A549 (cell line): ENCODE data around the gene GRM4. TPM values are rescaled to one million over a fixed set of nuclear protein-coding genes. Genes with fewer than 3 reads are reported as not detected.
"Not testable (repeated sequence)": the region's sequence is repeated elsewhere in the genome, so short reads cannot be mapped to it uniquely, and the experiment has no call there.

Source experiments
- ATAC-seq, 2 experiments: fragments of 200-7000 bp in 1 of 2; fragments of >200 bp in 1 of 2; cut with Nextera tagmentation in 1 of 2; cut with Tn5 transposase in 1 of 2; 3 replicates each; pipeline versions ENCODE4 v1.8.0 to v1.9.1; 2018 to 2020; ENCODE audit warnings: mild to moderate bottlenecking in 1 of 2, moderate library complexity in 1 of 2
- CTCF ChIA-PET: fragments of 300-600 bp; sonication (Branson Sonifier 250); formaldehyde crosslinking; extraction: SDS; loops from one replicate; lab custom pipeline; 2021; ENCODE audit warnings: antibody characterized with exemption, inconsistent platforms; lab: Yijun Ruan, JAX
- POLR2A ChIA-PET: fragments of 350-600 bp; formaldehyde crosslinking; extraction: SDS; loops from one replicate; lab custom pipeline; 2021; ENCODE audit warnings: antibody characterized with exemption, inconsistent platforms; lab: Yijun Ruan, JAX
- DNase-seq, 2 experiments: peaks; one replicate each; pipeline versions ENCODE4 v3.0.0 to v3.0.0-alpha.2; 2011 to 2016; ENCODE audit warnings: low read depth in 1 of 2, low spot score in 1 of 2
- FAIRE-seq: peaks from 2 replicates; lab custom pipeline; 2011; peaks lifted over from hg19 to GRCh38; lab: Jason Lieb, UNC
- H3K27ac ChIP-seq, 2 experiments: fragments of >200 bp; sonication (Bioruptor Twin); formaldehyde crosslinking; 3 replicates each; pipeline ENCODE4 v1.5.1; 2016 to 2017
- H3K4me1 ChIP-seq: fragments of >200 bp; sonication (Bioruptor Twin); formaldehyde crosslinking; 3 replicates; pipeline ENCODE4 v1.6.1; 2016
- H3K4me2 ChIP-seq: fragments of >200 bp; sonication (Bioruptor Twin); formaldehyde crosslinking; 3 replicates; pipeline ENCODE4 v1.6.1; 2016
- H3K4me3 ChIP-seq: fragments of >200 bp; sonication (Bioruptor Twin); formaldehyde crosslinking; 3 replicates; pipeline ENCODE4 v1.5.1; 2016
- H3K9me3 ChIP-seq: fragments of >200 bp; sonication (Bioruptor Twin); formaldehyde crosslinking; 3 replicates; pipeline ENCODE4 v1.6.1; 2016
- CBX8 ChIP-seq: fragments of 200-600 bp; sonication (generic); IDR thresholded peaks from 2 replicates; pipeline ENCODE4 v1.6.1; 2016
- CHD2 ChIP-seq: fragments of 150-350 bp; IDR thresholded peaks from 2 replicates; pipeline ENCODE4 v1.6.1; 2014; ENCODE audit warnings: low read length; ENCODE audit not compliant: partially characterized antibody
- CHD4 ChIP-seq: fragments of 200-600 bp; sonication (generic); IDR thresholded peaks from 2 replicates; pipeline ENCODE4 v1.6.1; 2016; ENCODE audit warnings: antibody characterized with exemption, mild to moderate bottlenecking, borderline replicate concordance
- E2F6 ChIP-seq: IDR thresholded peaks from 2 replicates; pipeline ENCODE4 v1.6.1; 2012; ENCODE audit warnings: low read depth, borderline replicate concordance
- HOXA7 ChIP-seq: fragments of 250-450 bp; sonication (Bioruptor Pico); IDR thresholded peaks from 2 replicates; pipeline ENCODE4 v1.5.0; 2020; ENCODE audit warnings: mild to moderate bottlenecking, moderate library complexity
- HOXB5 ChIP-seq: fragments of 250-450 bp; sonication (Bioruptor Pico); IDR thresholded peaks from 2 replicates; pipeline ENCODE4 v1.5.0; 2020; ENCODE audit warnings: mild to moderate bottlenecking, moderate library complexity
- JUNB ChIP-seq: fragments of >200 bp; sonication (Bioruptor Twin); formaldehyde crosslinking; IDR thresholded peaks from 2 replicates; pipeline ENCODE4 v1.6.1; 2016
- KDM1A ChIP-seq: fragments of 200-600 bp; sonication (generic); IDR thresholded peaks from 2 replicates; pipeline ENCODE4 v1.6.1; 2016; ENCODE audit warnings: low read depth, mild to moderate bottlenecking
- NFE2L2 ChIP-seq: fragments of 150-350 bp; conservative IDR thresholded peaks from 2 replicates; pipeline ENCODE4 v1.6.1; 2014; ENCODE audit warnings: low read length
- NPAS2 ChIP-seq: fragments of 250-450 bp; sonication (Bioruptor Pico); IDR thresholded peaks from 2 replicates; pipeline ENCODE4 v1.8.0; 2022; ENCODE audit warnings: mild to moderate bottlenecking, moderate library complexity, borderline replicate concordance
- PHF8 ChIP-seq: fragments of 200-600 bp; sonication (generic); IDR thresholded peaks from 2 replicates; pipeline ENCODE4 v1.6.1; 2016; ENCODE audit warnings: low read depth, mild to moderate bottlenecking, antibody characterized with exemption, moderate library complexity, borderline replicate concordance
- RNF2 ChIP-seq: fragments of 200-600 bp; sonication (generic); IDR thresholded peaks from 2 replicates; pipeline ENCODE4 v1.6.1; 2016; ENCODE audit warnings: low read depth, mild to moderate bottlenecking, antibody characterized with exemption, moderate library complexity, borderline replicate concordance
- SMC3 ChIP-seq: fragments of >200 bp; sonication (Bioruptor Twin); formaldehyde crosslinking; IDR thresholded peaks from 3 replicates; pipeline ENCODE4 v1.6.1; 2018; ENCODE audit warnings: inconsistent platforms
- TFCP2L1 ChIP-seq: fragments of 250-450 bp; sonication (Bioruptor Pico); IDR thresholded peaks from 2 replicates; pipeline ENCODE4 v1.5.0; 2021; ENCODE audit warnings: mild to moderate bottlenecking
- TP53 ChIP-seq: fragments of 250-450 bp; sonication (Bioruptor Pico); IDR thresholded peaks from 2 replicates; pipeline ENCODE4 v1.5.0; 2021; ENCODE audit warnings: mild to moderate bottlenecking, moderate library complexity
- ZSCAN20 ChIP-seq: fragments of 250-450 bp; sonication (Bioruptor Pico); IDR thresholded peaks from 2 replicates; pipeline ENCODE4 v1.8.0; 2022; ENCODE audit warnings: mild to moderate bottlenecking, moderate library complexity
- WGBS: methylation state at CpG from one replicate; pipeline ENCODE4 v1.1.6; 2017; ENCODE audit errors: missing lambda C conversion rate; 5-methylcytosine and 5-hydroxymethylcytosine counted together
- polyA plus RNA-seq, 4 experiments: library from polyadenylated mRNA; depleted of rRNA in 3 of 4; stranded (reverse); fragments of >200 nt; fragmentation: RNase III in 1 of 4; extraction: RNeasy Plus Mini Kit Qiagen cat#74134 plus additional on column Dnase treatment in 1 of 4; gene quantifications; 2 replicates in 3 of 4; 3 replicates in 1 of 4; pipeline ENCODE4 v1.2.3, GENCODE V29; 2011 to 2017
- TF ChIP-seq, protein P1 (sequence below): fragments of >200 bp; sonication (Bioruptor Twin); formaldehyde crosslinking; IDR thresholded peaks from 3 replicates; pipeline ENCODE4 v1.5.1; 2016
- TF ChIP-seq, protein P2 (sequence below): fragments of >200 bp; sonication (Bioruptor Twin); formaldehyde crosslinking; IDR thresholded peaks from 3 replicates; pipeline ENCODE4 v1.6.1; 2016
- TF ChIP-seq, protein P3 (sequence below): fragments of 200-600 bp; sonication (generic); IDR thresholded peaks from 2 replicates; pipeline ENCODE4 v1.6.1; 2016; ENCODE audit warnings: antibody characterized with exemption, mild to moderate bottlenecking, moderate library complexity
- TF ChIP-seq, protein P4 (sequence below): fragments of 250-450 bp; sonication (Bioruptor Pico); IDR thresholded peaks from 2 replicates; pipeline ENCODE4 v1.5.0; 2021; ENCODE audit warnings: mild to moderate bottlenecking, moderate library complexity, borderline replicate concordance

Gene GRM4
- polyA plus RNA-seq, 2 of the 4 experiments (the other 2 are of a cell fraction): 0.05 TPM

GRCh38 chr6:34190504-34191122 lies 44.7 kb upstream of the GRM4 start (continued):
- TF ChIP-seq ZSCAN20 (CRISPR knock-in tag) (no peak), SMC3 (no peak), RNF2 (no peak), JUNB (no peak)
- TF ChIP-seq, protein P1, sequence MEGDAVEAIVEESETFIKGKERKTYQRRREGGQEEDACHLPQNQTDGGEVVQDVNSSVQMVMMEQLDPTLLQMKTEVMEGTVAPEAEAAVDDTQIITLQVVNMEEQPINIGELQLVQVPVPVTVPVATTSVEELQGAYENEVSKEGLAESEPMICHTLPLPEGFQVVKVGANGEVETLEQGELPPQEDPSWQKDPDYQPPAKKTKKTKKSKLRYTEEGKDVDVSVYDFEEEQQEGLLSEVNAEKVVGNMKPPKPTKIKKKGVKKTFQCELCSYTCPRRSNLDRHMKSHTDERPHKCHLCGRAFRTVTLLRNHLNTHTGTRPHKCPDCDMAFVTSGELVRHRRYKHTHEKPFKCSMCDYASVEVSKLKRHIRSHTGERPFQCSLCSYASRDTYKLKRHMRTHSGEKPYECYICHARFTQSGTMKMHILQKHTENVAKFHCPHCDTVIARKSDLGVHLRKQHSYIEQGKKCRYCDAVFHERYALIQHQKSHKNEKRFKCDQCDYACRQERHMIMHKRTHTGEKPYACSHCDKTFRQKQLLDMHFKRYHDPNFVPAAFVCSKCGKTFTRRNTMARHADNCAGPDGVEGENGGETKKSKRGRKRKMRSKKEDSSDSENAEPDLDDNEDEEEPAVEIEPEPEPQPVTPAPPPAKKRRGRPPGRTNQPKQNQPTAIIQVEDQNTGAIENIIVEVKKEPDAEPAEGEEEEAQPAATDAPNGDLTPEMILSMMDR: no peak
- TF ChIP-seq, all 56 proteins: peak for 0

GRCh38 chr6:34189806-34190503 lies 44.1 kb upstream of the GRM4 start:
- CTCF ChIA-PET: interaction anchor here (0.7 to 1.9 kb wide), 5 partner anchors 10 to 60 kb away, joined by 3 to 7 read pairs (median 5); no protein-coding TSS in a partner anchor
- no peaks in the 10 kb centered on the region for H3K9me3 ChIP-seq
- H3K4me1 ChIP-seq: no peaks in the 10 kb centered on the region
- DNase-seq (no peak), FAIRE-seq (no peak)
- no peak overlapping the region for H3K4me2 ChIP-seq
- POLR2A ChIA-PET: interaction anchor here (0.6 kb wide), 1 partner anchor 528 kb away, joined by 3 read pairs; no protein-coding TSS in a partner anchor
- no peak overlapping the region for H3K4me3 ChIP-seq
- TF ChIP-seq TFCP2L1 (no peak), CHD4 (no peak), HOXB5 (CRISPR knock-in tag) (no peak), E2F6 (no peak), CHD2 (no peak), CBX8 (no peak), TP53 (CRISPR knock-in tag) (no peak), PHF8 (no peak), NFE2L2 (no peak), SMC3 (no peak), ZSCAN20 (CRISPR knock-in tag) (no peak), HOXA7 (CRISPR knock-in tag) (no peak), NPAS2 (CRISPR knock-in tag) (no peak), KDM1A (no peak)
- TF ChIP-seq, protein P2, sequence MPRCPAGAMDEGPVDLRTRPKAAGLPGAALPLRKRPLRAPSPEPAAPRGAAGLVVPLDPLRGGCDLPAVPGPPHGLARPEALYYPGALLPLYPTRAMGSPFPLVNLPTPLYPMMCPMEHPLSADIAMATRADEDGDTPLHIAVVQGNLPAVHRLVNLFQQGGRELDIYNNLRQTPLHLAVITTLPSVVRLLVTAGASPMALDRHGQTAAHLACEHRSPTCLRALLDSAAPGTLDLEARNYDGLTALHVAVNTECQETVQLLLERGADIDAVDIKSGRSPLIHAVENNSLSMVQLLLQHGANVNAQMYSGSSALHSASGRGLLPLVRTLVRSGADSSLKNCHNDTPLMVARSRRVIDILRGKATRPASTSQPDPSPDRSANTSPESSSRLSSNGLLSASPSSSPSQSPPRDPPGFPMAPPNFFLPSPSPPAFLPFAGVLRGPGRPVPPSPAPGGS: no peak
- TF ChIP-seq, protein P3, sequence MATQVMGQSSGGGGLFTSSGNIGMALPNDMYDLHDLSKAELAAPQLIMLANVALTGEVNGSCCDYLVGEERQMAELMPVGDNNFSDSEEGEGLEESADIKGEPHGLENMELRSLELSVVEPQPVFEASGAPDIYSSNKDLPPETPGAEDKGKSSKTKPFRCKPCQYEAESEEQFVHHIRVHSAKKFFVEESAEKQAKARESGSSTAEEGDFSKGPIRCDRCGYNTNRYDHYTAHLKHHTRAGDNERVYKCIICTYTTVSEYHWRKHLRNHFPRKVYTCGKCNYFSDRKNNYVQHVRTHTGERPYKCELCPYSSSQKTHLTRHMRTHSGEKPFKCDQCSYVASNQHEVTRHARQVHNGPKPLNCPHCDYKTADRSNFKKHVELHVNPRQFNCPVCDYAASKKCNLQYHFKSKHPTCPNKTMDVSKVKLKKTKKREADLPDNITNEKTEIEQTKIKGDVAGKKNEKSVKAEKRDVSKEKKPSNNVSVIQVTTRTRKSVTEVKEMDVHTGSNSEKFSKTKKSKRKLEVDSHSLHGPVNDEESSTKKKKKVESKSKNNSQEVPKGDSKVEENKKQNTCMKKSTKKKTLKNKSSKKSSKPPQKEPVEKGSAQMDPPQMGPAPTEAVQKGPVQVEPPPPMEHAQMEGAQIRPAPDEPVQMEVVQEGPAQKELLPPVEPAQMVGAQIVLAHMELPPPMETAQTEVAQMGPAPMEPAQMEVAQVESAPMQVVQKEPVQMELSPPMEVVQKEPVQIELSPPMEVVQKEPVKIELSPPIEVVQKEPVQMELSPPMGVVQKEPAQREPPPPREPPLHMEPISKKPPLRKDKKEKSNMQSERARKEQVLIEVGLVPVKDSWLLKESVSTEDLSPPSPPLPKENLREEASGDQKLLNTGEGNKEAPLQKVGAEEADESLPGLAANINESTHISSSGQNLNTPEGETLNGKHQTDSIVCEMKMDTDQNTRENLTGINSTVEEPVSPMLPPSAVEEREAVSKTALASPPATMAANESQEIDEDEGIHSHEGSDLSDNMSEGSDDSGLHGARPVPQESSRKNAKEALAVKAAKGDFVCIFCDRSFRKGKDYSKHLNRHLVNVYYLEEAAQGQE: no peak
- TF ChIP-seq, protein P4, sequence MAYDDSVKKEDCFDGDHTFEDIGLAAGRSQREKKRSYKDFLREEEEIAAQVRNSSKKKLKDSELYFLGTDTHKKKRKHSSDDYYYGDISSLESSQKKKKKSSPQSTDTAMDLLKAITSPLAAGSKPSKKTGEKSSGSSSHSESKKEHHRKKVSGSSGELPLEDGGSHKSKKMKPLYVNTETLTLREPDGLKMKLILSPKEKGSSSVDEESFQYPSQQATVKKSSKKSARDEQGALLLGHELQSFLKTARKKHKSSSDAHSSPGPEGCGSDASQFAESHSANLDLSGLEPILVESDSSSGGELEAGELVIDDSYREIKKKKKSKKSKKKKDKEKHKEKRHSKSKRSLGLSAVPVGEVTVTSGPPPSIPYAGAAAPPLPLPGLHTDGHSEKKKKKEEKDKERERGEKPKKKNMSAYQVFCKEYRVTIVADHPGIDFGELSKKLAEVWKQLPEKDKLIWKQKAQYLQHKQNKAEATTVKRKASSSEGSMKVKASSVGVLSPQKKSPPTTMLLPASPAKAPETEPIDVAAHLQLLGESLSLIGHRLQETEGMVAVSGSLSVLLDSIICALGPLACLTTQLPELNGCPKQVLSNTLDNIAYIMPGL (CRISPR knock-in tag): no peak
- TF ChIP-seq, all 56 proteins: peak for 0
- 77% methylated on average over 12 of the region's 12 CpGs for WGBS
- no peak for ATAC-seq
- no peak overlapping the region for H3K27ac ChIP-seq

GRCh38 chr6:34184726-34185125 lies 38.8 kb upstream of the GRM4 start:
- DNase-seq, POLR2A ChIA-PET: not testable (repeated sequence)
- CTCF ChIA-PET: interaction anchor here (0.6 to 7.4 kb wide), 2 partner anchors 11 to 757 kb away, joined by 3 to 37 read pairs; no protein-coding TSS in a partner anchor

More at GRCh38 chr6:34184726-34185125, 38.8 kb upstream of the GRM4 start:
- 63% methylated on average over 5 of the region's 5 CpGs for WGBS
- not testable (repeated sequence) for H3K4me2 ChIP-seq, H3K9me3 ChIP-seq, H3K4me3 ChIP-seq, FAIRE-seq, H3K4me1 ChIP-seq, ATAC-seq, H3K27ac ChIP-seq
